Activated CD8-positive, alpha-beta memory T cell treated with anti-CD3 and anti-CD28 coated beads for 4 hours (primary cell): ENCODE results near the gene CFAP97D1.
"Not testable (repeated sequence)": the region's sequence is repeated elsewhere in the genome, so short reads cannot be mapped to it uniquely, and the experiment has no call there.

Experiments
- DNase-seq, 2 donors: peaks; one replicate each; pipeline ENCODE4 v3.0.0-alpha.2; 2020; ENCODE audit warnings: low read depth in 2 of 2

Gene CFAP97D1

GRCh38 chr17:43798024-43798423 lies 17.8 kb downstream of the CFAP97D1 start:
- not testable (repeated sequence) for DNase-seq

- DNase-seq = no peak
Measured at GRCh38 chr17:43799047-43799446, 18.8 kb downstream of the CFAP97D1 start.

- no peak for DNase-seq
Measured at GRCh38 chr17:43800736-43801135, 20.5 kb downstream of the CFAP97D1 start.

- no peak for DNase-seq
Measured at GRCh38 chr17:43801844-43802243, 21.6 kb downstream of the CFAP97D1 start.

- DNase-seq = no peak
Measured at GRCh38 chr17:43803758-43804157, 23.5 kb downstream of the CFAP97D1 start.

GRCh38 chr17:43805117-43805516 lies 24.9 kb downstream of the CFAP97D1 start:
- DNase-seq = no peak

GRCh38 chr17:43808076-43808475 lies 27.8 kb downstream of the CFAP97D1 start:
- DNase-seq = no peak

- no peak for DNase-seq
Measured at GRCh38 chr17:43809121-43809520, 28.9 kb downstream of the CFAP97D1 start.

- DNase-seq = no peak
Measured at GRCh38 chr17:43810226-43810715, 30.0 kb downstream of the CFAP97D1 start.

- no peak for DNase-seq
Measured at GRCh38 chr17:43810823-43811222, 30.6 kb downstream of the CFAP97D1 start.

- no peak for DNase-seq
Measured at GRCh38 chr17:43812396-43813265, 32.4 kb downstream of the CFAP97D1 start.

- DNase-seq = no peak
Measured at GRCh38 chr17:43813386-43813785, 33.2 kb downstream of the CFAP97D1 start.

GRCh38 chr17:43814026-43814425 lies 33.8 kb downstream of the CFAP97D1 start:
- DNase-seq = no peak

GRCh38 chr17:43814714-43815113 lies 34.5 kb downstream of the CFAP97D1 start:
- DNase-seq = no peak

GRCh38 chr17:43816336-43817320 lies 36.4 kb downstream of the CFAP97D1 start:
- no peak for DNase-seq

GRCh38 chr17:43817826-43818225 lies 37.6 kb downstream of the CFAP97D1 start:
- no peak for DNase-seq

- DNase-seq = no peak
Measured at GRCh38 chr17:43818966-43819365, 38.7 kb downstream of the CFAP97D1 start.

GRCh38 chr17:43820759-43821158 lies 40.5 kb downstream of the CFAP97D1 start:
- no peak for DNase-seq

GRCh38 chr17:43822570-43823190 lies 42.4 kb downstream of the CFAP97D1 start:
- DNase-seq = no peak

- DNase-seq = no peak
Measured at GRCh38 chr17:43823350-43824084, 43.3 kb downstream of the CFAP97D1 start.

- DNase-seq = no peak
Measured at GRCh38 chr17:43825567-43825966, 45.3 kb downstream of the CFAP97D1 start.
